ENCODE measurements around the gene TOGARAM2.
A peak's percentile ranks its signal among the peaks of the same experiment; 100 is the strongest.

TOGARAM2 gene

DNA sequence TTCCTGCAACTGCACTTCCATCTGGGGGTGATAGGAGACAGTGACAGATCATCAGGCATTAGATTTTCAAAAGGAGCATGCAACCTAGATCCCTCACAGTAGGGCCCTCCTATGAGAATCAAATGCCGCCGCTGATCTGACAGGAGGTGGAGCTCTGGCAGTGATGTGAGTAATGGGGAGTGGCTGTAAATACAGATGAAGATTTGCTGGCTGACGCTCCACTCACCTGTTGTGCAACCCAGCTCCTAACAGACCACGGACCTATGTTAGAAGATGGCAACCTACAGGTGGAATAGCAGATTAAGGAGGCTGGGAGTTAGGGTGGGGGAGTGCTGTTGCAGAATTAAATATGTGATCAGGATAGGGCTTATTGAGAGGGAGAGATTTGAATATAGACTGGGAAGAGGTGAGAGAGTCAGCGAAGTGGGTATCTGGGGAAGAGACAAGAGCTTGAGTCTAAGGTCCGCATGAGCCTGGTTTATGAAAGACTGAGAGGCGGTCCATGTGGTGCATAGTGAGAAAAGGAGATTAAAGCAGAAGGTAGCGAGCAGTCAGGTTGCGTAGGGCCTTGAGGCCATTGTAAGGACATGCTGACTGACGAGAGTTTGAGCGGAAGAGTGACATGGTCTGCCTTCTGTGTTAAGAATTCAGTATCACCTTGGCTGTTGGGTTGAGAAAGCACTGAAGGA lies 31.3 kb upstream of the TOGARAM2 start:
- TF ChIP-seq, protein P1, sequence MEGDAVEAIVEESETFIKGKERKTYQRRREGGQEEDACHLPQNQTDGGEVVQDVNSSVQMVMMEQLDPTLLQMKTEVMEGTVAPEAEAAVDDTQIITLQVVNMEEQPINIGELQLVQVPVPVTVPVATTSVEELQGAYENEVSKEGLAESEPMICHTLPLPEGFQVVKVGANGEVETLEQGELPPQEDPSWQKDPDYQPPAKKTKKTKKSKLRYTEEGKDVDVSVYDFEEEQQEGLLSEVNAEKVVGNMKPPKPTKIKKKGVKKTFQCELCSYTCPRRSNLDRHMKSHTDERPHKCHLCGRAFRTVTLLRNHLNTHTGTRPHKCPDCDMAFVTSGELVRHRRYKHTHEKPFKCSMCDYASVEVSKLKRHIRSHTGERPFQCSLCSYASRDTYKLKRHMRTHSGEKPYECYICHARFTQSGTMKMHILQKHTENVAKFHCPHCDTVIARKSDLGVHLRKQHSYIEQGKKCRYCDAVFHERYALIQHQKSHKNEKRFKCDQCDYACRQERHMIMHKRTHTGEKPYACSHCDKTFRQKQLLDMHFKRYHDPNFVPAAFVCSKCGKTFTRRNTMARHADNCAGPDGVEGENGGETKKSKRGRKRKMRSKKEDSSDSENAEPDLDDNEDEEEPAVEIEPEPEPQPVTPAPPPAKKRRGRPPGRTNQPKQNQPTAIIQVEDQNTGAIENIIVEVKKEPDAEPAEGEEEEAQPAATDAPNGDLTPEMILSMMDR (IDR thresholded peaks at IDR 0.05; ENCODE audit: low read depth, low read length): no peak

DNA sequence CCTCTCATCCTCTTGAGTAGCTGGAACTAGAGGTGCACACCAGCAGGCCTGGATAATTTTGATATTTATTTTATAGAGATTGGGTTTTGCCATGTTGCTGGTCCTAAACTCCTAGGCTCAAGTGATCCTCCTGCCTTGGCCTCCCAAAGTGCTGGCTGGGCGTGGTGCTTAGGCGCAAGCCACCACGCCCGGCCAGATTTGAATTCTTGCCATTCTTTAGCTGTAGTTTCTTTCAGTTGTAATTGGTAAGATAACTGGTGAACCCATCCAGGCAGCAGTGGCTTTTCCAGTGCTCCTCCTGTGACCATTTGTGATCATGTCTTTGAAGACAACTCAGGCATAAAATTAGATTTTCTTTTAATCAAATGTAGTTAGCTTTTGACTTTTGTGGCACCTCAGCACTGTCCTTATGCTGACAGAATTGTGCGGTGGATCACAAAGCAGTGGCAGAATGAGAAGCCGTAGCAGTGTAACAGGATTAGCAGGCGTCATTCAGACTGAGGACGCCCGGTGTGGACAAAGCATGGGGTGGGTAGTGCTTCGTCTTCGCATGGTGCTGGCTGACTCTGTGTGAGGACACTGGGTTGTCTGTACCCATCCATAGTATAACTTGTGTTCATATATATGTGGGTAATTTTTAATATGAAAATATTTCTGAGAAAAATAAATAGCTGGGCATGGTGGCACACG lies 30.0 kb upstream of the TOGARAM2 start:
- H3K4me3 ChIP-seq (ENCODE audit: low read depth, low read length): no peak overlapping the region
- H3K36me3 ChIP-seq: peaks cover 40% of the 10 kb centered on the region
- no peaks in the 10 kb centered on the region for H3K27me3 ChIP-seq
- TF ChIP-seq, protein P1 (IDR thresholded peaks at IDR 0.05; ENCODE audit: low read depth, low read length): no peak
- no peak for DNase-seq
- H3K9me3 ChIP-seq: no peaks in the 10 kb centered on the region
- H3K4me1 ChIP-seq: no peaks in the 10 kb centered on the region

More for the DNA sequence above, 31.3 kb upstream of the TOGARAM2 start:
- DNase-seq: no peak
- H3K9me3 ChIP-seq: no peaks in the 10 kb centered on the region
- no peak overlapping the region for H3K4me3 ChIP-seq (ENCODE audit: low read depth, low read length)
- no peaks in the 10 kb centered on the region for H3K4me1 ChIP-seq
- no peaks in the 10 kb centered on the region for H3K27me3 ChIP-seq
- peaks cover 53% of the 10 kb centered on the region for H3K36me3 ChIP-seq

DNA sequence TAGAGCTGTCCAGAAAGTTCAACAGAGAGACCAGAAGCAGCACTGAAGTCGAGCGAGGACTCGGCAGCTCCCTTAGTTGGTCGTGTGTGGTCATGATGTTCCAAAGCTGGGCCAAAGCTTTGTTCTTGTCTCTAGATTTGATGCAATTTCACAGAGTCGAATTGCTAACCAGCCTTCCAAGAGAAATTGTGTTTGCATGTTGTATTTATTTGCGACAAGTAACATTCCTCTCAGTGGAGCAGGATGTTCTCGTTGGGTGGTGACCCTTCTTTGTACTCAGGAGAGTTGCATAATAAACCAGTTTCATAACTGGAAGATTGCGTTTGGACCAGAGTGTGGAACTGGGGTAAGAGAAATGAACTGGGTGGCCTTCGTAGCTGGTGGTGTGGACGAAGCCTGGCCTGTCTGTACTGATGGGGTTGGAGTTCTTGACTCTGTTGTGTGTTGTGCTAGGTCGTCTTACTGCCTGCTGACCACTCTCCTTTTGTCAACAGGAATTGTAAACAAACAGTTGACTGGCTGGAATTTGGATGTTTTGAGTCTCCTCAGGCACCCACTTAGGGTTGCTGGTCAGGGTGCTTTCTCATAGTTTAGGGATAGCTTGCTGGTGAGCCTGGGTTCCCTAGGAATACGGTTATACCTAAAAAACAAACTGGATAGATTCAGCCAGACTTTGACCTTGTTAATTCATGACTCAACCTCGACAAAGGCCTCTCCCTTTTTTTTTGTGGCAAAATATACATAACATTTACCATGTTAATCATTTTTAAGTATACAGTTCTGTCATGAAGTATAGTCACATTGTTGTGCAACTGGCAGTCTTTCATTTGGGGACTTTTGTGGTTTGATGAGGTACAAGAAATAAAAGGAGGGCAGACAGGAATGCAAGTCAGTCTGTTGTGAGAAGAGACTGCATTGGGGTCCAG lies 28.9 kb upstream of the TOGARAM2 start:
- no peaks in the 10 kb centered on the region for H3K4me1 ChIP-seq
- TF ChIP-seq, protein P1 (IDR thresholded peaks at IDR 0.05; ENCODE audit: low read depth, low read length): no peak

DNA sequence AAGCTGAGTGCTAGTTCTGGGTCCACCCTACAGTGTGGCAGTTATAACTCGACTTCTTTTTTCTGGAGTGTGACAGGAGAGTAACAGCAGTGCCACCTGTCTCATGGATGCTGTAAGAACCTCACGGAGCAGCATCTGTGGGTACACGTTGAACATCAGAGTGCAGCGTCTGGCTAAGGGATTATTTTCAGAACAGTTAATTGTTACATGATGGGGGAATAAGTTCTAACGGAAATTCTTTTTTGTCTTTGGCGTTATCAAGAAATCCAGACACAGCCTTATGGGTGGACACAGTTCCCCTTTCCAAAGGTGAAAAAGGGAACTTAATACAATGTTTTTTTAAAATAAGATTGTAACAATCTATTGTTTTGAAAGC lies 28.3 kb upstream of the TOGARAM2 start:
- Histone ChIP-seq H3K9me3 (no peaks in the 10 kb centered on the region), H3K36me3 (peaks cover 22% of the 10 kb centered on the region), H3K4me3 (ENCODE audit: low read depth, low read length) (no peak overlapping the region), H3K27me3 (no peaks in the 10 kb centered on the region), H3K4me1 (no peaks in the 10 kb centered on the region)
- DNase-seq: no peak
- TF ChIP-seq, protein P1 (IDR thresholded peaks at IDR 0.05; ENCODE audit: low read depth, low read length): peak; percentile 51

More for the DNA sequence above, 28.9 kb upstream of the TOGARAM2 start:
- H3K36me3 ChIP-seq: peaks cover 29% of the 10 kb centered on the region
- no peak overlapping the region for H3K4me3 ChIP-seq (ENCODE audit: low read depth, low read length)
- no peaks in the 10 kb centered on the region for H3K27me3 ChIP-seq
- no peak for DNase-seq
- no peaks in the 10 kb centered on the region for H3K9me3 ChIP-seq

DNA sequence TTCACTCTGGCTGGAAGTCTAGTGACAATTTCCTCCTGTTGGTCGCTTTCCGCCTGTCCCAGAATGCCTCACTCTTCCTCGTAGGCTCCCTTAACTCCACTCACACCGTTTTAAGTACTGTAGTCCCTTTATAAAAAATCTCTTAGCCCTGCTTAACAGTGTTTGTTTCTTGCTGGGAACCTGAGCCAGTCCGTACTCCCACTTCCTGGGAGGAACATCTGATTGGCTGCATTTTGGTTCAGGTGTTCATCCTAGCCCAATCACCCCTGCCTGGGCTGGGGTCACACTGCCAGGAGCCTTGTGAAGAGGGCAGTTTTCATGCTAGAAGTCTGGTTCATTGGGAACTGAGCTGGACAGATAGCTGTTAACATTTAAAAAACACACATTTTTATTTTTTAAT lies 25.6 kb upstream of the TOGARAM2 start:
- Histone ChIP-seq H3K36me3 (no peaks in the 10 kb centered on the region), H3K4me1 (peaks cover 6% of the 10 kb centered on the region; the same call in 1 of the 2 replicates), H3K9me3 (no peaks in the 10 kb centered on the region), H3K4me3 (ENCODE audit: low read depth, low read length) (no peak overlapping the region), H3K27me3 (no peaks in the 10 kb centered on the region)
- TF ChIP-seq, protein P1 (IDR thresholded peaks at IDR 0.05; ENCODE audit: low read depth, low read length): no peak
- DNase-seq: no peak

Data from BE2C (cell line).